ENCODE measurements around the gene CD300LD.

The CD300LD gene

DNA sequence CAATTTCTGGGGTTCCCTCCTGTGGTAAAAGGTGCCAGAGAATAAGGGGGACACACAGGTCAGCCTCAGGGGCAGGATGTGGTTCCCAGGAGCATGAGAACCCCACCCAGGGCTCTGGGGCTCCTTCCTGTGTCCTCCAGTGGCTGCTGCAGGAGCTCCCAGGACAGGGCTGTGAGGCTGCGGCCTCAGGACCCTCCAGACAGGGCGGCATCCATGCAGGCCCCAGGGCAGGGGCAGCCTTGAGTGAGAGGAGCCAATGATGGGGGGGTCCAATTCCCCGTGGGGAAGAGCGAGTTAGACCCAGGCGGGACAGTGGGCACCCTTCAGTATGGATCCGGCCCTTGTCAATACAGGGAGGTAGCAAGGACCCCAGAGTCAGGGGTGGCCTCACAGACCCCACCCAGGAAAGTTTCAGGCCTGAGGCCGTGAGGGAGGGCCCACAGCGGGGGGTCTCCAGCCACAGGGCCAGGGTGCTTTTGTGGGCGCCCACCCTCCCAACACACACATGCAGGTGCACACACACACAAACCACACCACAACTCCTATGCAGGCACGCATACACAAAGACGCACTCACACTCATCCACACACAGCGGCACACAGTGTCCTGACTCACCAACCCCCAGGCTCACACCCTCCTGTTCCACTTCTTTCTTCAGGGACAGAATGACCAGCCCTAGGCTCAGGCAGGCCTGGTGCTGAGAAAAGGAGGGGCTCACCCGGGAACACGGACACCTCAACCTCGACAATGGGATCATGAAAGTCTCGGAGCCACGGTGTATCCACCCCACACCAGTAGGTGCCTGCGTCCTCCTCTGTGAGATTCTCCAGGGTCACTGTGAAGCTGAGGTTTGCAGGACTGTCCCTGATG, 48.0 kb downstream of the CD300LD start:
- no peak for DNase-seq (ENCODE audit: low read depth)

DNA sequence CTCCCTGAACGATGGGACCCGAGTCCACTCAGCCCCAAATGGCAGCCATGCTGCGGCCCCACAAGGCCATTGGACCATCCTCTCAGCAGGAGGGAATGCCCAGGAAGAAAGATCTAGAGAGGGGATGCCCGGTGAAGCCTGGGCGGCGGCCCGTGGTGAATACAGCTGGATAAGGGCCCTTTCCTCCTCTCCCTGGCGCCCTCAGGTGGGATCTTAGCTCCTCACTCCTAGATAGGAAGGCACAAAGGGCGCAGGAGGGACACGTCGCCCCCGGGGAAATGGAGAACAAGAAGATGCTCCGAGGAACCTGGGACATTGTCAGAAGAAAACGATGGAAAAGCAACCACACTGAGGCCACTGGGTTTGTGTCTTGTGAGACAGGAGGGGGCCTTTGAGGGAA, 48.7 kb downstream of the CD300LD start:
- no peak for DNase-seq (ENCODE audit: low read depth)

DNA sequence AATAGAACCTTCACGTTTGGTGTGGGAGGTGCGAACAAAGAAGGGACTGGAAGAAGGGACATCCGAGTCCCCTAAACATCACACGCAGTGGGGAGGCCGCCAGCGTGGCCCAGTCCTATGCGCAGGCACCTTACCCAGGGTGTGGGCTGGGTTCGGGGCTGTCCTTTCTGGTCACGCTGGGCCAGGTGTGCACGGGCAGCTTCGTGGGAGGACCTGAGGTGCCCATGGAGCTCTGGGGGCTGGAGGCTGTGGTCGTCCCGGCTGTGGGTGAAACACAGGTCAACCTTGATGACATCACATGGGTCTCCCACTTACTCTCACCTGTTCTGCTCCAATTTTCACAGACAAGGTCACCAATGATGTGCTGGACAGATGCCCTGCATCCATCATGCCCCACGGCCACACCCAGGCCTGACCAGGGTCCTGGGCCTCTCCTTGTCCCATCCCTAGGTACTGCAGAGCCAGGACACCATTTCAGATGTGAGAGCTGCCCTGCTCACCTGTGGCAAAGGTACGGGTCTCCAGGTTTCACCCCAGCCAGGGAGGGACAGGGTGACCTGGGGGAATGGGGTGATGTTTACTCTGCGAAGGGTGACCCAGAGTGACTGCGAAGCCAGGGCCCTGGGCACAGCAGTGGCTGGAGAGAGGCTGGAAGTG, 49.2 kb downstream of the CD300LD start:
- no peak for DNase-seq (ENCODE audit: low read depth)

DNA sequence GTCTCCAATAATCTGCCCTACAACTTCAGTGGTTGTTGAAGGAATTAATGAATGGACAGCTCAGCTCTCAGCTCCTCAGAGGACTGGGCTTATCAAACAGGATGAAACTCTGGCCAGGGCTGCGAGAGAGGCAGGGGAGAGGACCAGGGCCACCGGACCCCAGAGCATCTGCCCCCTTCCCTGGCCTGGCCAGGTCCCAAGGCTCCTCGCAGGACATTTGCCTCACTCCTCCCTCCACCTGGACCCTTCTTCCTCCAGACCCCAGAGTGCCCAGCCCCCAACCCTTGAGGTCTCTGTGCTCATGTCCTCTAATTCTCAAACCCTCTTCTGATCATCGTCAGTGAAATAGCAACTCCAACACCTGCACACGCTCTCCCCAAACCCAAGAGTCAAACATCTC, 49.9 kb downstream of the CD300LD start:
- DNase-seq (ENCODE audit: low read depth), result no peak

DNA sequence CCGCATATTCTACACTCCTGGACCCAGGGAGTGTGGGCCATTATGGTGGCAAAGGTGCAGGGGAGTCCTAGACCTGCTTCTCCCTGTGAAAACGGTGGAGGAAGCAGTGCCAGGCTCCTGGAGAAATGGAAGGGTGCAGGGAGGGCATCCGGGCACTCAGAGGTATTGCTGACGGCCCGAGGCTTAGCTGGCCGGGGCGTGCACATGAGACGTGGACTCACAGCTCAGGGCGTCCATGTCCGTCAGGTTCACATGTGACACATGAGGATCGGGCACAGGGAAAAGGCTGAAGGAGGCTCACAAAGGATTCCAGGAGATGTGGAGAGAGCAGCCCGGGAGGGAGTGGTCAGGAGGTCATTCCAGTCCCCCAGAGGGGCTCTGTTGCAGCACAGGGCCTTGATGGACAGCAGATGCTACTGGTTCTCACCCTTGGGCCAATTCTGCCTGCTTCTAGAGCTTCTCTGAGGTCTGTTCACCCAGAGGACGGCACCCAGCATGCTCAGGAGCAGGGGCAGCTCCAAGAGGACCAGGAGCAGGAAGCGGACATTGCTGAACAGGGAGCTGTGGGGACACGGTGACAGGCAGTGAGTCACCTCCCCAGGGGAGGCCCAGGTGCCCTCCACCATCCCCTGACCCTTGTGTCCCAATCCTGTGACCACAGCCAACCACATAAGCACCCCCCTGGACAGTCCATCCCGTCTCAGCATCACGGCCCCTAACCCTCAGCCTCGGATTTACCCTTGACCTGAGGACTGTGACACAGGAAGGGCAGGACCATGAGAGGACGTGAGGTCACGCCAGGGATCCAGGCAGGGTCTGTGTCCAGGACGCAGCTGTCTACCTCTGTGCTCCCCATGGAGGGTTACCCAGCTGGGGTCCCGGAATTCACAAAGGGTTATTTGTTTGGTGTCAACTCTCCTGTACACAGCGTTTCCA, 50.6 kb downstream of the CD300LD start:
- no peak for DNase-seq (ENCODE audit: low read depth)

DNA sequence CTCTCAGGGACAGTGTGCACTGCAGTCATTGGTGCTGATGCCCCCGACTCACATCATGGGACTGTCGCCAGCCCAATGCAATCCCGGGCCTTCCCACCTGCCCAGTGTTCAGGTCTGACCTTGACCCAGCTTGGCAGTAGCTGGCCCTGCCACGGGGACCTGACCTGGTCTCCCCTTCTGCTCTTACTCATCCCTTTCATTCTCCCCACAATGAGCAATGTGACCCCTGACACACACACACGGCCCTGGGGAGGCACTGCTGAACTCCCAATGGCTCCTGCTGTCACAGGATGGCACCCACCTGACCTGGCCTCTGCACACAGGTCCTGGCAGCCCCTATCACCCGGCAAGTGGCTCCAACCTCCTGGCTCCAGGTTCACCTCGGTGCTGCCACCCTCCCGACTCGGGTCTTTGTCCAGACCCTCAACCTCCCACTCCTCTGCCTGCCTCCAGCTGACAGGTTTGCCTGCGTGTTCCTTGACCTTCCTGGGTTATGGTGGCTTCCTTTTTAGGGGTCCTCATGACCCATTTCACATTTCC, 52.7 kb downstream of the CD300LD start:
- DNase-seq (ENCODE audit: low read depth), result no peak

DNA sequence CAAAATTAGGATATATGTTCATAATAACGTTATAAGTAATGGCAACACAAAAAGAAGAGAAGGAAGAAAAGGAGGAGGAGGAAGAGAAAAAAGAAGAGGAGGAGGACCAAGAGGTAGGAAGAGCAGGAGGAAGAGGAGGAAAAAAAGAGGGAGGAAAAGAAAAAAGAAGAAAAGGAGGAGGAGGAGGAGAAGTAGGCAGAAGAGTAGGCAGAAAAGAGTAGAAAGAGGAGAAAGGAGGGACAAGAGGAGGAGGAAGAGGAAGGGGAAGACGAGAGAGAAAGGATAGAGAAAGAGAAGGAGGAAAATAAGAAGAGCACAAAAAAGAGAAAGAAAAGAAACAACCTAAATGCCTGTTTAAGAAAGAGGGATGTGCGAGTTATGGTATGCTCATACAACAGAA, 55.2 kb downstream of the CD300LD start:
- no peak for DNase-seq (ENCODE audit: low read depth)

DNA sequence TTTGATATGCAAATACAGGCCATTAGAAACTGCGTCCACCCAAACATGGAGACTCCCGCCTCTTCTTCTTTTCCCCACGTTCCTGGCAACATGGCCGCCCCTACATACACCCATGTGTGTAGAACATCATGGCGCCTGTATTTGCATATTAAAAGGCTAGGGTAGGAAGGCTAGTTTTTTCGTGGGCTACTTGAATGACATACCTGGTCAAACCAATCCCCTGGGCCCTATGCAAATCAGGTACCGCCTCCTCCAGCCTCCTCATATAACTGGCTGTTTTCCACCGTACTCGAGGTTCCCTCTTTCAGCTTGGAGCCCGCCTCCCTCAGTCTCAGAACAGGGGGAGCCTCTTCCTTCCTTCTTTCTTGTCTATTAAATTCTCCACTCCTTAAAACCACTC, 60.0 kb downstream of the CD300LD start:
- no peak for DNase-seq (ENCODE audit: low read depth)

DNA sequence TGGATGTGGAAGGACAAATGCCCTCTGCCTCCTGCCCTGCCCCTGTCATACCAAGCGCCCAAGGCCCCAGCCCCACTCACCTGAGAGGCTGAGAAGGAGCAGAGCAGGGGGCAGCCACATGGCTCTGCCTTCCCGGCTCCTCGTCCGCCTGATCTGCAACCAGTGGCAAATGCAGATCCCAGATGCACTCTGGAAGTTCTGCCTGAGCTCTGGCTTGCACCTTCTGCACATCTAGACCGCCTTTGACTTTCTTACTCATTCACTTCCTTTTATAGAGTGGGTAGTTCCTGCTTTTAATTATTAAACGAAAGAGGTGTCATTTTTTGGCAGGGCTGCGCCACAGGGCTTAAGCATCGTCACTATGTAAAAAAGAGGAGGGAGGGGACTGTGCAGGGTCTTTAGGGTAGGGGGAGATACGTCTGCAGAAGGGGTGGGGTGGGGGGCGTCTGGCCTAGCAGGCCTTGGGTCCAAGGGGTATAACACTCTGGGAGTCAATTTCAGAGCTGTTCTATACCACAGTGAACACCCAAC, 60.8 kb downstream of the CD300LD start, which contains the start of gene CD300LB:
TSS of gene CD300LB (minus strand) at position 245 of the 531 bp plus-strand sequence. CDS start at position 120, 125 bp downstream.
- DNase-seq (ENCODE audit: low read depth), result no peak

DNA sequence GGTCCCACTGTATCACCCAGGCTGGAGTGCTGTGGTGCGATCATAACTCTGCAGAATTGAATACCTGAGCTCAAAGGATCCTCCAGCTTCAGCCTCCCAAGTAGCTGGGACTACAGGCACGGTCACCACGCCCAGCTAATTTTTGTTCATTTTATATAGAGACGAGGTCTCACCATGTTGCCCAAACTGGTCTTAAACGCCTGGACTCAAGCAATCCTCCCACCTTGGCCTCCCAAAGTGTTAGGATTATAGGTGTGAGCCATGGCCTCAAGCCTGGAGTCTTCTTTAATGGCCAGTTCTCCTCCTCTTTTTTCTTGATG, 61.3 kb downstream of the CD300LD start:
- no peak for DNase-seq (ENCODE audit: low read depth)

All from activated T-cell treated with anti-CD3 and anti-CD28 coated beads for 48 hours (primary cell).